PC-9 (cell line): ENCODE measurements around the gene C1QTNF7. TPM values are rescaled to one million over a fixed set of nuclear protein-coding genes. Genes with fewer than 3 reads are reported as not detected.

Experiments used
- BruUV-seq: library from RNA; stranded (reverse); fragments of 400-500 nt; replicated peaks from 2 replicates; lab custom pipeline; 2021; lab: Mats Ljungman, UMichigan
- CTCF ChIA-PET: fragments of 300-600 bp; sonication (Branson Sonifier 250); formaldehyde crosslinking; loops from one replicate; lab custom pipeline; 2022; ENCODE audit warnings: antibody characterized with exemption; lab: Charles Lee
- POLR2A ChIA-PET: fragments of 300-600 bp; sonication (Branson Sonifier 250); formaldehyde crosslinking; loops from one replicate; lab custom pipeline; 2022; ENCODE audit warnings: antibody characterized with exemption; ENCODE audit not compliant: unreplicated experiment; lab: Charles Lee
- DNase-seq, 2 experiments: peaks; one replicate each; pipeline versions ENCODE4 v3.0.0 to v3.0.0-alpha.2; 2015 to 2022; ENCODE audit warnings: mixed read lengths in 1 of 2
- H2AFZ ChIP-seq: fragments of 200-600 bp; sonication (generic); 2 replicates; pipeline ENCODE4 v1.8.1; 2017; ENCODE audit warnings: antibody characterized with exemption
- H3F3A ChIP-seq: fragments of 200-600 bp; sonication (generic); 2 replicates; pipeline ENCODE4 v1.8.1; 2017; ENCODE audit warnings: antibody characterized with exemption, mild to moderate bottlenecking, low read depth; ENCODE audit not compliant: insufficient read depth
- H3K27ac ChIP-seq: fragments of 200-600 bp; sonication (generic); 2 replicates; pipeline ENCODE4 v1.6.1; 2016; ENCODE audit warnings: mixed run types
- H3K27me3 ChIP-seq: fragments of 200-600 bp; sonication (generic); 2 replicates; pipeline ENCODE4 v1.6.1; 2016; ENCODE audit warnings: low read depth, mixed run types; ENCODE audit not compliant: insufficient read depth
- H3K36me3 ChIP-seq: fragments of 200-600 bp; sonication (generic); 2 replicates; pipeline ENCODE4 v1.6.1; 2016; ENCODE audit warnings: low read depth, mixed run types
- H3K4me1 ChIP-seq: fragments of 200-600 bp; sonication (generic); replicated peaks from 2 replicates; pipeline ENCODE4 v1.6.1; 2016; ENCODE audit warnings: mixed run types; ENCODE audit not compliant: insufficient read depth
- H3K4me2 ChIP-seq: fragments of 200-600 bp; sonication (generic); 2 replicates; pipeline ENCODE4 v1.6.1; 2017; ENCODE audit warnings: mixed run types
- H3K4me3 ChIP-seq: fragments of 200-600 bp; sonication (generic); 2 replicates; pipeline ENCODE4 v1.6.1; 2016; ENCODE audit warnings: mixed run types
- H3K79me2 ChIP-seq: fragments of 200-600 bp; sonication (generic); 2 replicates; pipeline ENCODE4 v1.6.1; 2017; ENCODE audit warnings: low read depth, mixed run types
- H3K9me2 ChIP-seq: fragments of 200-600 bp; sonication (generic); 2 replicates; pipeline ENCODE4 v1.8.1; 2017; ENCODE audit warnings: mild to moderate bottlenecking; ENCODE audit not compliant: insufficient read depth
- H3K9me3 ChIP-seq: fragments of 200-600 bp; sonication (generic); 2 replicates; pipeline ENCODE4 v1.8.1; 2016; ENCODE audit warnings: low read depth; ENCODE audit not compliant: insufficient read depth
- H4K20me1 ChIP-seq: fragments of 200-600 bp; sonication (generic); 2 replicates; pipeline ENCODE4 v1.8.1; 2017; ENCODE audit not compliant: insufficient read depth
- CTCF ChIP-seq: fragments of 200-600 bp; sonication (generic); conservative IDR thresholded peaks from 2 replicates; pipeline ENCODE4 v1.6.1; 2017; ENCODE audit warnings: mixed run types, antibody characterized with exemption, mild to moderate bottlenecking, moderate library complexity
- EZH2 ChIP-seq: fragments of 200-600 bp; sonication (generic); IDR thresholded peaks from 2 replicates; pipeline ENCODE4 v1.8.0; 2017; ENCODE audit warnings: antibody characterized with exemption, low read depth
- intact Hi-C: fragments of 100-400 bp; cut with micrococcal nuclease; formaldehyde crosslinking; loops from one replicate; pipeline ENCODE4 v1.10.0; 2022; ENCODE audit not compliant: unreplicated experiment
- total RNA-seq: library from RNA; stranded (reverse); gene quantifications from 2 replicates; pipeline ENCODE4 v1.2.3, GENCODE V29; 2021

C1QTNF7 gene
- total RNA-seq, 1 experiment from 2014 or later: not detected

GRCh38 chr4:15428611-15429010 is 778 bp downstream of the C1QTNF7 start:
- H4K20me1 ChIP-seq: no peaks in the 10 kb centered on the region
- ChIA-PET CTCF (no interaction called here), POLR2A (no interaction called here)
- DNase-seq: no peak
- H3K27ac ChIP-seq: no peak overlapping the region
- H3K4me2 ChIP-seq: no peak overlapping the region
- TF ChIP-seq EZH2 (no peak), CTCF (no peak)
- H3K9me3 ChIP-seq: no peaks in the 10 kb centered on the region; the same call in 1 of the 2 replicates
- H3K36me3 ChIP-seq: no peaks in the 10 kb centered on the region
- H3K79me2 ChIP-seq: no peaks in the 10 kb centered on the region
- H3K9me2 ChIP-seq: no peaks in the 10 kb centered on the region
- H3F3A ChIP-seq: no peaks in the 10 kb centered on the region
- intact Hi-C loops: no loop called here
- no TSS peak for BruUV-seq
- no peaks in the 10 kb centered on the region for H3K4me1 ChIP-seq
- H3K4me3 ChIP-seq: no peak overlapping the region
- H3K27me3 ChIP-seq: no peaks in the 10 kb centered on the region
- no peak overlapping the region for H2AFZ ChIP-seq

- no TSS peak for BruUV-seq
- POLR2A ChIA-PET: no interaction called here
- Histone ChIP-seq H3K4me2 (no peak overlapping the region), H3K27ac (no peak overlapping the region), H3K27me3 (no peaks in the 10 kb centered on the region), H2AFZ (no peak overlapping the region), H4K20me1 (no peaks in the 10 kb centered on the region), H3K79me2 (no peaks in the 10 kb centered on the region), H3F3A (no peaks in the 10 kb centered on the region), H3K9me2 (no peaks in the 10 kb centered on the region), H3K4me1 (no peaks in the 10 kb centered on the region), H3K36me3 (no peaks in the 10 kb centered on the region), H3K9me3 (no peaks in the 10 kb centered on the region; the same call in 1 of the 2 replicates), H3K4me3 (no peak overlapping the region)
- intact Hi-C loops: no loop called here
- DNase-seq: no peak
- CTCF ChIA-PET: no interaction called here
- no peak for TF ChIP-seq EZH2
- TF ChIP-seq CTCF: no peak
These were observed 6.3 kb downstream of the C1QTNF7 start for GRCh38 chr4:15434091-15434490.

- Histone ChIP-seq H3K4me3 (no peak overlapping the region), H3K9me3 (no peaks in the 10 kb centered on the region; the same call in 1 of the 2 replicates), H2AFZ (no peak overlapping the region), H3K4me2 (no peak overlapping the region), H3K9me2 (no peaks in the 10 kb centered on the region), H3K4me1 (no peaks in the 10 kb centered on the region), H3F3A (no peaks in the 10 kb centered on the region), H3K27me3 (no peaks in the 10 kb centered on the region), H3K27ac (no peak overlapping the region), H4K20me1 (no peaks in the 10 kb centered on the region), H3K36me3 (no peaks in the 10 kb centered on the region), H3K79me2 (no peaks in the 10 kb centered on the region)
- no peak for TF ChIP-seq CTCF
- no peak for TF ChIP-seq EZH2
- DNase-seq: no peak
- ChIA-PET CTCF (no interaction called here), POLR2A (no interaction called here)
- intact Hi-C loops: no loop called here
- no TSS peak for BruUV-seq
These were observed 6.8 kb downstream of the C1QTNF7 start for GRCh38 chr4:15434676-15435075.
